ENCODE measurements around the gene CD2BP2. TPM values are rescaled to one million over a fixed set of nuclear protein-coding genes. Genes with fewer than 3 reads are reported as not detected.
A peak's percentile ranks its signal among the peaks of the same experiment; 100 is the strongest.

The CD2BP2 gene
- polyA plus RNA-seq, 1 of the 3 experiments (the other 2 are of a cell fraction): 80.8 TPM

DNA sequence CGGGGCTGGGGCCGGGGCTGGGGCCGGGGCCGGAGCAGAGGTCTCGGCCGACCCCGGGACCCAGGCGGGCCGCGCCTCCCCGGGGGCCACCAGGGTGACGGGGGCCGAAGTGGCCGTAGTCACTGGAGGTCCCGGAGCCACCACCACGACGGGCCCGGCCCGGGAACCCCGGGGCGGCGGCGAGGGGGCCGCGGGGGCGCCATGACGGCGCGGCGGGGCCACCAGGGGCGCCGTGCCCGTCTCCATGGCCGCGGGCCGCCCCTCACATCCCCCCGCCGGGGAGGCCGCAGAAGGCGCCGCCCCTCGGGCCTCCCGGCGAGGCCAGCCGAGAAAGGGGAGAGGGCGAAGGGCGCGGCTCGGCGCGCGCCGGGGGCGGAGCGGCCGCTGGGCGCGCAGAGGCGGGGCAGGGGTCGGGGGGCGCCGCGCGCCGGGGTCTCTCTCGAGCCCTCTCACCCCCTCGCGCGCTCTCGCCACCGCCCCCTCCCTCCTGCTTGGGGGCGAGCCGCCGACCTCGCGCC is 14.9 kb upstream of the CD2BP2 start:
- TF ChIP-seq POLR2AphosphoS5 (IDR thresholded peaks at IDR 0.05; ENCODE audit: low read depth, low read length) (0 out of 2 replicates have a peak, but pooled peaks have one; percentile 42), CTCF (IDR thresholded peaks at IDR 0.05) (0 out of 2 replicates have a peak, but pooled peaks have one; percentile 10), SIN3A (IDR thresholded peaks at IDR 0.05; ENCODE audit: borderline replicate concordance, low read depth, low read length) (peak; percentile 51; the same call in 1 of the 2 replicates), FOXM1 (IDR thresholded peaks at IDR 0.05; ENCODE audit: low read depth) (no peak)
- H3K79me2 ChIP-seq (ENCODE audit: insufficient read depth): peaks cover 49% of the 10 kb centered on the region
- peak overlapping the region; percentile 74 to 87 for H3K4me3 ChIP-seq (ENCODE audit: low read depth in 2 of 2, low read length in 1 of 2)
- no peaks in the 10 kb centered on the region for H3K9me2 ChIP-seq
- peaks cover 8 to 9% of the 10 kb centered on the region in 2 experiments for H3K36me3 ChIP-seq (replicated peaks in 1 of 2; ENCODE audit: control insufficient read depth in 1 of 2, insufficient read depth in 2 of 2, low read length in 1 of 2)
- peak overlapping the region; percentile 57 to 77; a peak in 3 of 4 replicates for H3K27ac ChIP-seq (ENCODE audit: low read depth in 2 of 2, low read length in 1 of 2)
- H3K4me1 ChIP-seq (ENCODE audit: control insufficient read depth in 1 of 2, insufficient read depth in 2 of 2, low read depth in 1 of 2, low read length in 1 of 2): peaks cover 4 to 37% of the 10 kb centered on the region in 2 experiments; a peak in 3 of 4 replicates
- no peaks in the 10 kb centered on the region for H3K9me3 ChIP-seq
- H2AFZ ChIP-seq (ENCODE audit: low read depth): no peak overlapping the region
- no peaks in the 10 kb centered on the region for H3F3A ChIP-seq (replicated peaks; ENCODE audit: insufficient read depth)
- H3K4me2 ChIP-seq: peak overlapping the region; percentile 97
- peak overlapping the region; percentile 80 for H3K9ac ChIP-seq
- H3K27me3 ChIP-seq (ENCODE audit: insufficient read depth): no peaks in the 10 kb centered on the region
- POLR2A ChIA-PET: interaction anchor here (0.6 to 3.4 kb wide), 5 partner anchors 8 to 39 kb away, joined by 3 to 19 read pairs (median 4); partner anchors contain the start of genes CD2BP2 and ZNF771
- WGBS (ENCODE audit: low lambda C conversion rate): no CpG with 5 or more reads among the region's 76 CpGs
- DNase-seq: no peak
- CTCF ChIA-PET: interaction anchor here (1.3 to 1.6 kb wide), 3 partner anchors 10 to 40 kb away, joined by 4 to 7 read pairs (median 5); partner anchors contain the start of gene CD2BP2
- peaks cover 43% of the 10 kb centered on the region for H4K20me1 ChIP-seq (ENCODE audit: insufficient read depth)

GRCh38 chr16:30369091-30369937 is 14.2 kb upstream of the CD2BP2 start:
- Histone ChIP-seq H3K4me2 (peak overlapping the region; percentile 97), H2AFZ (ENCODE audit: low read depth) (no peak overlapping the region), H3K9me2 (no peaks in the 10 kb centered on the region), H3K9ac (peak overlapping the region; percentile 80), H3K9me3 (no peaks in the 10 kb centered on the region), H3K27me3 (ENCODE audit: insufficient read depth) (no peaks in the 10 kb centered on the region), H3K27ac (ENCODE audit: low read depth in 2 of 2, low read length in 1 of 2) (peak overlapping the region; percentile 57 to 77; a peak in 3 of 4 replicates), H3K79me2 (ENCODE audit: insufficient read depth) (peaks cover 56% of the 10 kb centered on the region), H3K4me3 (ENCODE audit: low read depth in 2 of 2, low read length in 1 of 2) (peak overlapping the region; percentile 74 to 87), H3K4me1 (ENCODE audit: control insufficient read depth in 1 of 2, insufficient read depth in 2 of 2, low read depth in 1 of 2, low read length in 1 of 2) (peaks cover 4 to 37% of the 10 kb centered on the region in 2 experiments; a peak in 3 of 4 replicates), H3K36me3 (replicated peaks in 1 of 2; ENCODE audit: control insufficient read depth in 1 of 2, insufficient read depth in 2 of 2, low read length in 1 of 2) (peaks cover 13% of the 10 kb centered on the region in 2 experiments), H4K20me1 (ENCODE audit: insufficient read depth) (peaks cover 49% of the 10 kb centered on the region), H3F3A (replicated peaks; ENCODE audit: insufficient read depth) (no peaks in the 10 kb centered on the region)
- ChIA-PET CTCF (interaction anchor here (0.7 to 1.6 kb wide), 5 partner anchors 13 to 61 kb away, joined by 3 to 7 read pairs (median 4); partner anchors contain the start of genes CD2BP2 and DCTPP1), POLR2A (interaction anchor here (0.6 to 3.4 kb wide), 6 partner anchors 8 to 40 kb away, joined by 3 to 19 read pairs (median 5); partner anchors contain the start of genes CD2BP2, ZNF48 and ZNF771)
- DNase-seq: no peak
- WGBS (ENCODE audit: low lambda C conversion rate): 5% methylated on average over 16 of the region's 45 CpGs
- no peak for TF ChIP-seq FOSL2 (IDR thresholded peaks at IDR 0.05; ENCODE audit: borderline replicate concordance, low read depth)
- TF ChIP-seq EZH2phosphoT487 (IDR thresholded peaks at IDR 0.05; ENCODE audit: borderline replicate concordance, low read depth): no peak
- no peak for TF ChIP-seq ZBTB33 (IDR thresholded peaks at IDR 0.05; ENCODE audit: borderline replicate concordance, low read depth)
- no peak for TF ChIP-seq MEF2A (IDR thresholded peaks at IDR 0.05; ENCODE audit: borderline replicate concordance, low read depth)
- no peak for TF ChIP-seq RAD21 (IDR thresholded peaks at IDR 0.05; ENCODE audit: low read length)
- no peak for TF ChIP-seq NFIC (IDR thresholded peaks at IDR 0.05; ENCODE audit: borderline replicate concordance)
- TF ChIP-seq NRF1 (IDR thresholded peaks at IDR 0.05; ENCODE audit: low read depth, low read length): no peak
- no peak for TF ChIP-seq USF1 (IDR thresholded peaks at IDR 0.05; ENCODE audit: borderline replicate concordance, low read depth)
- no peak for TF ChIP-seq JUND (IDR thresholded peaks at IDR 0.05)
- no peak for TF ChIP-seq CTCF (IDR thresholded peaks at IDR 0.05)
- TF ChIP-seq MXI1 (IDR thresholded peaks at IDR 0.05; ENCODE audit: low read depth, low read length): no peak
- no peak for TF ChIP-seq FOXJ3 (CRISPR knock-in tag; IDR thresholded peaks at IDR 0.05)
- TF ChIP-seq YY1 (IDR thresholded peaks at IDR 0.05; ENCODE audit: low read depth): no peak; the same call in 1 of the 2 replicates
- no peak for TF ChIP-seq POLR2AphosphoS5 (IDR thresholded peaks at IDR 0.05; ENCODE audit: low read depth, low read length)
- no peak for TF ChIP-seq GATA2 (CRISPR knock-in tag; IDR thresholded peaks at IDR 0.05)

Measured in SK-N-SH (cell line).